ENCODE data around the gene NACC2.

The NACC2 gene

GRCh38 chr9:136056546-136057235 is 38.4 kb downstream of the NACC2 start:
- DNase-seq (ENCODE audit: low read depth): no peak

GRCh38 chr9:136055715-136056545 is 39.2 kb downstream of the NACC2 start:
- no peak for DNase-seq (ENCODE audit: low read depth)

GRCh38 chr9:136054798-136055714 is 40.0 kb downstream of the NACC2 start:
- DNase-seq (ENCODE audit: low read depth): no peak

- no peak for DNase-seq (ENCODE audit: low read depth)
Measured at GRCh38 chr9:136054146-136054545, 40.9 kb downstream of the NACC2 start.

- DNase-seq (ENCODE audit: low read depth): no peak
Measured at GRCh38 chr9:136053757-136054142, 41.3 kb downstream of the NACC2 start.

GRCh38 chr9:136052991-136053756 is 41.9 kb downstream of the NACC2 start:
- no peak for DNase-seq (ENCODE audit: low read depth)

GRCh38 chr9:136052472-136052880 is 42.6 kb downstream of the NACC2 start:
- DNase-seq (ENCODE audit: low read depth): no peak

GRCh38 chr9:136051837-136052471 is 43.1 kb downstream of the NACC2 start:
- DNase-seq (ENCODE audit: low read depth): no peak

- DNase-seq (ENCODE audit: low read depth): no peak
Measured at GRCh38 chr9:136051453-136051836, 43.6 kb downstream of the NACC2 start.

GRCh38 chr9:136050701-136051452 is 44.2 kb downstream of the NACC2 start:
- no peak for DNase-seq (ENCODE audit: low read depth)

- DNase-seq (ENCODE audit: low read depth): no peak
Measured at GRCh38 chr9:136050266-136050700, 44.8 kb downstream of the NACC2 start.

GRCh38 chr9:136049491-136050265 is 45.4 kb downstream of the NACC2 start:
- DNase-seq (ENCODE audit: low read depth): no peak

GRCh38 chr9:136048560-136049411 is 46.3 kb downstream of the NACC2 start:
- DNase-seq (ENCODE audit: low read depth): no peak

- DNase-seq (ENCODE audit: low read depth): no peak
Measured at GRCh38 chr9:136047775-136048559, 47.1 kb downstream of the NACC2 start.

- no peak for DNase-seq (ENCODE audit: low read depth)
Measured at GRCh38 chr9:136047076-136047774, 47.9 kb downstream of the NACC2 start.

GRCh38 chr9:136046554-136046920 is 48.6 kb downstream of the NACC2 start:
- DNase-seq (ENCODE audit: low read depth): no peak

Measured in stimulated activated CD8-positive, alpha-beta memory T cell treated with anti-CD3 and anti-CD28 coated beads, Interleukin-7, amount 100 ng/mL, for 24 hours (primary cell).